Ishikawa (cell line): ENCODE measurements around the gene TXLNA.

Source experiments
- EP300 ChIP-seq: IDR thresholded peaks from 2 replicates; pipeline ENCODE4 v1.6.1; 2012; ENCODE audit warnings: borderline replicate concordance
- NFIC ChIP-seq: IDR thresholded peaks from 2 replicates; pipeline ENCODE4 v1.6.1; 2012
- RAD21 ChIP-seq: IDR thresholded peaks from 2 replicates; pipeline ENCODE4 v1.6.1; 2012; ENCODE audit warnings: low read depth
- TAF1 ChIP-seq: IDR thresholded peaks from 2 replicates; pipeline ENCODE4 v1.6.1; 2012; ENCODE audit warnings: low read depth, mild to moderate bottlenecking
- YY1 ChIP-seq: IDR thresholded peaks from 2 replicates; pipeline ENCODE4 v1.6.1; 2012; ENCODE audit warnings: low read depth
- TF ChIP-seq, protein P1 (sequence below): IDR thresholded peaks from 2 replicates; pipeline ENCODE4 v1.6.1; 2012; ENCODE audit warnings: low read depth, mild to moderate bottlenecking
- TF ChIP-seq, protein P2 (sequence below): IDR thresholded peaks from 2 replicates; pipeline ENCODE4 v1.6.1; 2012

DNA sequence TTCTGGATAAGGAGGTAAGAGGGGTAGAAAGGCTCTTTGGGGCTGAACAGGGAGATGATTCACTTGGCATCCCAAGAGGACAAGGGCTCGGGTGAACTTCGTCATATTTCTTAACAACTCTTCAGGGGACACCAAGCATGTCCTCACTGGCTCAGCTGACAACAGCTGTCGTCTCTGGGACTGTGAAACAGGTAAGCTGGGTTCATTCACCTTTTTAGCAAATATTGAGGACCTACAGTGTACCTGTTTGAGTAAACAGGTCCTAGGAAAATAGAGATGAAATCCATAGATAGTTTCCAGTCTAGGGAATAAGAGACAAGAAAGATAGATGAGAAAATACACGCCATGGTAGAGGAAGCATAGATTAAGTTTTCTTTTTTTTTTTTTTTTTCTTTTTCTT lies 44.8 kb downstream of the TXLNA start:
- TF ChIP-seq, protein P1, sequence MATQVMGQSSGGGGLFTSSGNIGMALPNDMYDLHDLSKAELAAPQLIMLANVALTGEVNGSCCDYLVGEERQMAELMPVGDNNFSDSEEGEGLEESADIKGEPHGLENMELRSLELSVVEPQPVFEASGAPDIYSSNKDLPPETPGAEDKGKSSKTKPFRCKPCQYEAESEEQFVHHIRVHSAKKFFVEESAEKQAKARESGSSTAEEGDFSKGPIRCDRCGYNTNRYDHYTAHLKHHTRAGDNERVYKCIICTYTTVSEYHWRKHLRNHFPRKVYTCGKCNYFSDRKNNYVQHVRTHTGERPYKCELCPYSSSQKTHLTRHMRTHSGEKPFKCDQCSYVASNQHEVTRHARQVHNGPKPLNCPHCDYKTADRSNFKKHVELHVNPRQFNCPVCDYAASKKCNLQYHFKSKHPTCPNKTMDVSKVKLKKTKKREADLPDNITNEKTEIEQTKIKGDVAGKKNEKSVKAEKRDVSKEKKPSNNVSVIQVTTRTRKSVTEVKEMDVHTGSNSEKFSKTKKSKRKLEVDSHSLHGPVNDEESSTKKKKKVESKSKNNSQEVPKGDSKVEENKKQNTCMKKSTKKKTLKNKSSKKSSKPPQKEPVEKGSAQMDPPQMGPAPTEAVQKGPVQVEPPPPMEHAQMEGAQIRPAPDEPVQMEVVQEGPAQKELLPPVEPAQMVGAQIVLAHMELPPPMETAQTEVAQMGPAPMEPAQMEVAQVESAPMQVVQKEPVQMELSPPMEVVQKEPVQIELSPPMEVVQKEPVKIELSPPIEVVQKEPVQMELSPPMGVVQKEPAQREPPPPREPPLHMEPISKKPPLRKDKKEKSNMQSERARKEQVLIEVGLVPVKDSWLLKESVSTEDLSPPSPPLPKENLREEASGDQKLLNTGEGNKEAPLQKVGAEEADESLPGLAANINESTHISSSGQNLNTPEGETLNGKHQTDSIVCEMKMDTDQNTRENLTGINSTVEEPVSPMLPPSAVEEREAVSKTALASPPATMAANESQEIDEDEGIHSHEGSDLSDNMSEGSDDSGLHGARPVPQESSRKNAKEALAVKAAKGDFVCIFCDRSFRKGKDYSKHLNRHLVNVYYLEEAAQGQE = no peak
- TF ChIP-seq NFIC (no peak), EP300 (no peak), TAF1 (no peak), YY1 (no peak), RAD21 (no peak)
- TF ChIP-seq, protein P2, sequence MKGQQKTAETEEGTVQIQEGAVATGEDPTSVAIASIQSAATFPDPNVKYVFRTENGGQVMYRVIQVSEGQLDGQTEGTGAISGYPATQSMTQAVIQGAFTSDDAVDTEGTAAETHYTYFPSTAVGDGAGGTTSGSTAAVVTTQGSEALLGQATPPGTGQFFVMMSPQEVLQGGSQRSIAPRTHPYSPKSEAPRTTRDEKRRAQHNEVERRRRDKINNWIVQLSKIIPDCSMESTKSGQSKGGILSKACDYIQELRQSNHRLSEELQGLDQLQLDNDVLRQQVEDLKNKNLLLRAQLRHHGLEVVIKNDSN = no peak
